IMR-90 (cell line): ENCODE results near the gene GCC2.
"Not testable (repeated sequence)": the region's sequence is repeated elsewhere in the genome, so short reads cannot be mapped to it uniquely, and the experiment has no call there.

Source experiments
- CEBPB ChIP-seq: IDR thresholded peaks from 2 replicates; pipeline ENCODE4 v1.6.1; 2012; ENCODE audit warnings: low read depth, low read length, improper control_type of control experiment
- FOS ChIP-seq: fragments of 150-350 bp; IDR thresholded peaks from 2 replicates; pipeline ENCODE4 v1.6.1; 2016; ENCODE audit warnings: low read depth, low read length
- MXI1 ChIP-seq: IDR thresholded peaks from 2 replicates; pipeline ENCODE4 v1.6.1; 2012; ENCODE audit warnings: low read depth, mild to moderate bottlenecking, low read length, moderate library complexity, borderline replicate concordance
- NFE2L2 ChIP-seq: fragments of 150-350 bp; IDR thresholded peaks from 2 replicates; pipeline ENCODE4 v1.6.1; 2016; ENCODE audit warnings: low read depth, mild to moderate bottlenecking, low read length
- RFX5 ChIP-seq: IDR thresholded peaks from 2 replicates; pipeline ENCODE4 v1.8.0; 2012; ENCODE audit warnings: low read depth, mild to moderate bottlenecking, low read length, moderate library complexity
- TF ChIP-seq, protein P1 (sequence below): conservative IDR thresholded peaks from 2 replicates; pipeline ENCODE4 v1.5.1; 2012; ENCODE audit warnings: mild to moderate bottlenecking, low read depth, low read length, improper control_type of control experiment

DNA sequence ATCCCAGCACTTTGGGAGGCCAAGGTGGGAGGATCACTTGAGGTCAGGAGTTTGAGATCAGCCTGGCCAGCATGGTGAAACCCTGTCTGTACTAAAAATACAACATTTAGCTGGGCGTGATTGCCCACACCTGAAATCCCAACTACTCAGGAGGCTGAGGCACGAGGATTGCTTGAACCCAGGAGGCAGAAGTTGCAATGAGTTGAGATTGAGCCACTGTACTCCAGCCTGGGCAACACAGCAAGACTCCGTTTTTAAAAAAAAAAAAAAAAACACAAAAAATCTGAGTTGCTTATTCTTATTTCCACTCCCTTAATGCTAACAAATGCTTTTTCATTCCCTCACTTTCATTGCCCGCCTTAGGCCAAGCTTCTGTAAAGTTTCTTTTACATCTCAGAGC lies 4.5 kb downstream of the GCC2 start:
- not testable (repeated sequence) for TF ChIP-seq NFE2L2, RFX5, CEBPB, FOS, MXI1
- TF ChIP-seq, protein P1, sequence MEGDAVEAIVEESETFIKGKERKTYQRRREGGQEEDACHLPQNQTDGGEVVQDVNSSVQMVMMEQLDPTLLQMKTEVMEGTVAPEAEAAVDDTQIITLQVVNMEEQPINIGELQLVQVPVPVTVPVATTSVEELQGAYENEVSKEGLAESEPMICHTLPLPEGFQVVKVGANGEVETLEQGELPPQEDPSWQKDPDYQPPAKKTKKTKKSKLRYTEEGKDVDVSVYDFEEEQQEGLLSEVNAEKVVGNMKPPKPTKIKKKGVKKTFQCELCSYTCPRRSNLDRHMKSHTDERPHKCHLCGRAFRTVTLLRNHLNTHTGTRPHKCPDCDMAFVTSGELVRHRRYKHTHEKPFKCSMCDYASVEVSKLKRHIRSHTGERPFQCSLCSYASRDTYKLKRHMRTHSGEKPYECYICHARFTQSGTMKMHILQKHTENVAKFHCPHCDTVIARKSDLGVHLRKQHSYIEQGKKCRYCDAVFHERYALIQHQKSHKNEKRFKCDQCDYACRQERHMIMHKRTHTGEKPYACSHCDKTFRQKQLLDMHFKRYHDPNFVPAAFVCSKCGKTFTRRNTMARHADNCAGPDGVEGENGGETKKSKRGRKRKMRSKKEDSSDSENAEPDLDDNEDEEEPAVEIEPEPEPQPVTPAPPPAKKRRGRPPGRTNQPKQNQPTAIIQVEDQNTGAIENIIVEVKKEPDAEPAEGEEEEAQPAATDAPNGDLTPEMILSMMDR = not testable (repeated sequence)
